ENCODE results near the gene MRPL32.

Gene MRPL32

GRCh38 chr7:42900842-42901241 lies 31.3 kb upstream of the MRPL32 start:
- no peak for DNase-seq (ENCODE audit: low spot score)
- in situ Hi-C loops (cut with MboI; ENCODE audit: low sequenced_read_pairs, unreplicated experiment), result no loop called here
- no peak for TF ChIP-seq CTCF (IDR thresholded peaks at IDR 0.05; ENCODE audit: borderline replicate concordance, control extremely low read depth, extremely low read depth, insufficient read depth, missing control alignments)

DNA sequence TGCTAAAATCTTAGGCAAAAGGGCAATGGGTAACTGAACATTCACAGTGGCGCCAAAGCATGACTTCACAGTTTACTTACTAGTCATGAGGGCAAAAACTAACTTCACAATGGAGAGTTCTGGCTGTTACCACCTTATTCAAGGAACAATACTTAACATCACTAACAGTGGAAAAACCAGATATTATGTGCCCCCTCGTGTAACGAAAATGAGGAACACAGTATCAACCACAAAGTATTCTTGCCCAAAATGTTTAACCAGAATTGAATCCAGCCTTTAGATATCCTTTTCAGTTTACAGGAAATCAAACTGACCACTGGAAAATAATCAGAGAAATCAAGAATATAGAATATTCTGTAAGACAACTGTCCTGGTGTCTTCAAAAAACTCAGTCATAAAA lies 29.8 kb upstream of the MRPL32 start:
- no peak for TF ChIP-seq CTCF (IDR thresholded peaks at IDR 0.05; ENCODE audit: borderline replicate concordance, control extremely low read depth, extremely low read depth, insufficient read depth, missing control alignments)
- no peak for DNase-seq (ENCODE audit: low spot score)
- in situ Hi-C loops (cut with MboI; ENCODE audit: low sequenced_read_pairs, unreplicated experiment), result no loop called here

DNA sequence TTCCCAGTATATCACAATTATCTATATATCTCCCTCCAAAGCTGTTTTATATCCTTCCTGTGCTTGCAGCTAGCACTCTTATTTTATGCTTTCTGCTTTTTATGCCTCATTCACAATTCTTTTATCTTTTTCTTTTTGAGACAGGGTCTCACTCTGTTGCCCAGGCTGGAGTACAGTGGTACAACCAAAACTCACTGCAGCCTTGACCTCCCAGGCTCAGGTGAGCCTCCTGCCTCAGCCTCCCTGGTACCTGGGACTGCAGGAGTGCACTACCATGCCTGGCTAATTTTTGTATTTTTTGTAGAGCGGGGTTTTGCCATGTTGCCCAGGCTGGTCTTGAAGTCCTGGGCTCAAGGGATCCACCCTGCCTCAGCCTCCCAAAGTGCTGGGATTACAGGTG lies 26.0 kb upstream of the MRPL32 start:
- DNase-seq (ENCODE audit: low spot score), result no peak
- in situ Hi-C loops (cut with MboI; ENCODE audit: low sequenced_read_pairs, unreplicated experiment), result no loop called here
- no peak for TF ChIP-seq CTCF (IDR thresholded peaks at IDR 0.05; ENCODE audit: borderline replicate concordance, control extremely low read depth, extremely low read depth, insufficient read depth, missing control alignments)

GRCh38 chr7:42907316-42907715 lies 24.9 kb upstream of the MRPL32 start:
- DNase-seq (ENCODE audit: low spot score), result no peak
- in situ Hi-C loops (cut with MboI; ENCODE audit: low sequenced_read_pairs, unreplicated experiment), result no loop called here
- no peak for TF ChIP-seq CTCF (IDR thresholded peaks at IDR 0.05; ENCODE audit: borderline replicate concordance, control extremely low read depth, extremely low read depth, insufficient read depth, missing control alignments)

- in situ Hi-C loops (cut with MboI; ENCODE audit: low sequenced_read_pairs, unreplicated experiment), result no loop called here
- TF ChIP-seq CTCF (IDR thresholded peaks at IDR 0.05; ENCODE audit: borderline replicate concordance, control extremely low read depth, extremely low read depth, insufficient read depth, missing control alignments), result no peak
- no peak for DNase-seq (ENCODE audit: low spot score)
Observed at GRCh38 chr7:42910306-42910705, 21.9 kb upstream of the MRPL32 start.

GRCh38 chr7:42911454-42912447 lies 20.4 kb upstream of the MRPL32 start, which contains the start of gene C7orf25:
Gene C7orf25, minus strand, starts transcription at chr7:42912070. Its CDS starts 1,170 bp downstream, at chr7:42910900.
- in situ Hi-C loops (cut with MboI; ENCODE audit: low sequenced_read_pairs, unreplicated experiment), result no loop called here
- no peak for TF ChIP-seq CTCF (IDR thresholded peaks at IDR 0.05; ENCODE audit: borderline replicate concordance, control extremely low read depth, extremely low read depth, insufficient read depth, missing control alignments)
- peak; percentile 95 for DNase-seq (ENCODE audit: low spot score)
